GM18498 (cell line): ENCODE measurements around the gene RET.

Experiments
- ATAC-seq: cut with Tn5 transposase; IDR thresholded peaks from one replicate; pipeline ENCODE4 v1.9.1; 2021; ENCODE audit warnings: mild to moderate bottlenecking, moderate library complexity; ENCODE audit not compliant: unreplicated experiment

Gene RET

GRCh38 chr10:43105102-43105955, 28.5 kb downstream of the RET start:
- peak; percentile 86 for ATAC-seq

GRCh38 chr10:43105956-43106229, 29.0 kb downstream of the RET start:
- no peak for ATAC-seq

GRCh38 chr10:43106256-43107091, 29.6 kb downstream of the RET start:
- no peak for ATAC-seq

- no peak for ATAC-seq
Observed at GRCh38 chr10:43108951-43109350, 32.1 kb downstream of the RET start.

- no peak for ATAC-seq
Observed at GRCh38 chr10:43109671-43110249, 32.9 kb downstream of the RET start.

GRCh38 chr10:43110338-43111071, 33.6 kb downstream of the RET start:
- ATAC-seq = peak; percentile 77

- ATAC-seq = no peak
Observed at GRCh38 chr10:43111101-43111500, 34.2 kb downstream of the RET start.

- no peak for ATAC-seq
Observed at GRCh38 chr10:43111921-43112607, 35.2 kb downstream of the RET start.

GRCh38 chr10:43112608-43112961, 35.7 kb downstream of the RET start:
- no peak for ATAC-seq

GRCh38 chr10:43113201-43114087, 36.6 kb downstream of the RET start:
- no peak for ATAC-seq

GRCh38 chr10:43114088-43114742, 37.3 kb downstream of the RET start:
- ATAC-seq = no peak

- ATAC-seq = no peak
Observed at GRCh38 chr10:43114743-43115611, 38.1 kb downstream of the RET start.

- ATAC-seq = no peak
Observed at GRCh38 chr10:43115881-43116595, 39.2 kb downstream of the RET start.

GRCh38 chr10:43116596-43116995, 39.7 kb downstream of the RET start:
- ATAC-seq = no peak

- no peak for ATAC-seq
Observed at GRCh38 chr10:43117031-43117776, 40.3 kb downstream of the RET start.

- no peak for ATAC-seq
Observed at GRCh38 chr10:43117777-43118583, 41.1 kb downstream of the RET start.
